Neural progenitor cell (in vitro differentiated cells): Measurements from ENCODE around the gene MGAT1. TPM values are rescaled to one million over a fixed set of nuclear protein-coding genes. Genes with fewer than 3 reads are reported as not detected.

ENCODE experiments used
- DNase-seq: peaks from one replicate; pipeline ENCODE4 v3.0.0-alpha.2; 2016; ENCODE audit warnings: low spot score
- H2AFZ ChIP-seq: fragments of 200-600 bp; sonication (generic); replicated peaks from 2 replicates; pipeline ENCODE4 v1.6.1; 2016; ENCODE audit warnings: antibody characterized with exemption
- H3F3A ChIP-seq: fragments of 200-600 bp; sonication (generic); 2 replicates; pipeline ENCODE4 v1.6.1; 2016; ENCODE audit warnings: antibody characterized with exemption, low read depth
- H3K27ac ChIP-seq: fragments of 200-600 bp; sonication (generic); 2 replicates; pipeline ENCODE4 v1.5.1; 2016; ENCODE audit warnings: mild to moderate bottlenecking
- H3K27me3 ChIP-seq: fragments of 200-600 bp; sonication (generic); 2 replicates; pipeline ENCODE4 v1.6.1; 2016; ENCODE audit warnings: mild to moderate bottlenecking, moderate library complexity
- H3K36me3 ChIP-seq: fragments of 200-600 bp; sonication (generic); 2 replicates; pipeline ENCODE4 v1.5.1; 2016
- H3K4me1 ChIP-seq: fragments of 200-600 bp; sonication (generic); 2 replicates; pipeline ENCODE4 v1.6.1; 2016; ENCODE audit warnings: mixed run types
- H3K4me2 ChIP-seq: fragments of 200-600 bp; sonication (generic); 2 replicates; pipeline ENCODE4 v1.6.1; 2016
- H3K4me3 ChIP-seq: fragments of 200-600 bp; sonication (generic); 2 replicates; pipeline ENCODE4 v1.5.1; 2016
- H3K79me2 ChIP-seq: fragments of 200-600 bp; sonication (generic); 2 replicates; pipeline ENCODE4 v1.6.1; 2016; ENCODE audit warnings: low read depth
- H3K9ac ChIP-seq: fragments of 200-600 bp; sonication (generic); 2 replicates; pipeline ENCODE4 v1.6.1; 2016
- H3K9me3 ChIP-seq: fragments of 200-600 bp; sonication (generic); 2 replicates; pipeline ENCODE4 v1.5.1; 2016; ENCODE audit warnings: low read depth
- H4K20me1 ChIP-seq: fragments of 200-600 bp; sonication (generic); 2 replicates; pipeline ENCODE4 v1.6.1; 2016; ENCODE audit warnings: low read depth
- H3K27ac Mint-ChIP-seq: 3 replicates; pipeline ENCODE4 v1.8.0; 2021; ENCODE audit warnings: mixed read lengths
- H3K27me3 Mint-ChIP-seq: 2 replicates; pipeline ENCODE4 v1.8.0; 2022; ENCODE audit warnings: low read depth, mild to moderate bottlenecking, inconsistent platforms, moderate library complexity, mixed read lengths; ENCODE audit not compliant: insufficient read depth
- H3K36me3 Mint-ChIP-seq: 3 replicates; pipeline ENCODE4 v1.8.0; 2021; ENCODE audit warnings: mixed read lengths
- H3K4me1 Mint-ChIP-seq: 3 replicates; pipeline ENCODE4 v1.8.0; 2021; ENCODE audit warnings: mixed read lengths
- H3K4me3 Mint-ChIP-seq: 3 replicates; pipeline ENCODE4 v1.8.0; 2021; ENCODE audit warnings: mild to moderate bottlenecking, moderate library complexity, mixed read lengths
- H3K9me3 Mint-ChIP-seq: 3 replicates; pipeline ENCODE4 v1.8.0; 2020; ENCODE audit warnings: mixed read lengths
- EZH2 ChIP-seq: fragments of 200-600 bp; sonication (generic); IDR thresholded peaks from 2 replicates; pipeline ENCODE4 v1.6.1; 2017; ENCODE audit warnings: antibody characterized with exemption, mild to moderate bottlenecking, moderate library complexity
- EZH2phosphoT487 ChIP-seq: fragments of 200-600 bp; sonication (generic); IDR thresholded peaks from 2 replicates; pipeline ENCODE4 v1.6.1; 2017; ENCODE audit warnings: antibody characterized with exemption
- total RNA-seq: library from RNA; depleted of rRNA; stranded (reverse); fragments of >200 nt; gene quantifications from 2 replicates; pipeline ENCODE4 v1.2.3, GENCODE V29; 2015; ENCODE audit warnings: low replicate concordance
- TF ChIP-seq, protein P1 (sequence below): fragments of 200-600 bp; sonication (generic); IDR thresholded peaks from 2 replicates; pipeline ENCODE4 v1.5.1; 2017; ENCODE audit warnings: antibody characterized with exemption, mild to moderate bottlenecking

The MGAT1 gene
- total RNA-seq, 1 donor from 2014 or later = 31.8 TPM

DNA sequence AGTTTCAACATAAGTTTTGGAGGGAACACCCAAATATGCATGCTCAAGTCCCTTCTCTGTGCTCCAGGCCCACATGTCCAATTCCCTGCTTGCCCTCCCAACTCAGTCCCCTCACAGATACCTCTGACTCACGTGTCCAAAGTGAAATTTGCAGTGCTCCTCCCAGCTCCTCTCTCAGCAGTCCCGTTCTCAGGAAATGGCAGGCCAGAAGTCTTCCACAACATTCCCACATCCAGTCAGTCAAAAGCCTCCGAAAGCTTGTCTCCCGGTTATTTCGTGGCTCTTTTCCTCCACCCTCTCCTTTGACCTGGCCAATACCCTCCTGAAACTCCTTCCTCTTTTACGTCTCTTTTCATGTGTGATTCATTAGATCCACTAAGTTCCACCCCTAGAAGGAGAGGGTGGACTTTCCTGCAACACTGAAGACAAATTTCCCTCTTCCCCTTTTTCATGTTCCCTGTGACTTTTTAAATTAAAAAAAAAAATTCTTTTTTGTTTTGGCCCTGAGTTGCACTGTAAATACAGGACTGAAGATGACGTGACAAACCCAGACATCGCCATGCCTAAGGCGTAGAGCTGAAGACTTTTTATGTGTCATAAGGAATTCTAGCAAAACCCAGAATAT is 12.8 kb upstream of the MGAT1 start:
- peaks cover 40% of the 10 kb centered on the region for H3K4me1 Mint-ChIP-seq

DNA sequence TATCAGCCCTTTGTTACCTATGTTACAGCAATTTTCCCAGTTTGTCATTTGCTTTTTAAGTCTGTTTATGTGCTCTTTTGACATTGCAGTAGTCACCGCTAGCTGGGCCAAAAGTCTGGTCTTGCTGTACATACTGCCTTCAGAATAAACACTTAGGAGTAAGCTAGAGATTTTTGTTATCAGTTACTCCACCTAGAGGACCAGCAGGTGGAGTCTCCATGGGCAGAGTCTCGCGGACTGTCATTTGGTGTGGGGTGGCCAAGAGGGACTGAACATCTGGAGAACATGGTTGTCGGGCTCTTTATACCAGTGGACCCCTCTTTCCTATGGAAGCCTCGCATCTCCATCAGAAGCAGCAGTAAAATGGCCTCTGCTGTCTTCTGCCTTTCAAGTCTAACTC is 10.8 kb upstream of the MGAT1 start:
- H3K27me3 ChIP-seq = no peaks in the 10 kb centered on the region
- no peaks in the 10 kb centered on the region for H4K20me1 ChIP-seq
- Mint-ChIP-seq H3K27ac (no peak overlapping the region), H3K27me3 (peaks cover 4% of the 10 kb centered on the region), H3K4me1 (peaks cover 50% of the 10 kb centered on the region), H3K9me3 (no peaks in the 10 kb centered on the region), H3K36me3 (no peaks in the 10 kb centered on the region), H3K4me3 (no peak overlapping the region)
- no peak overlapping the region for H3K27ac ChIP-seq
- H3K36me3 ChIP-seq = no peaks in the 10 kb centered on the region
- H3K4me3 ChIP-seq = no peak overlapping the region
- H3K4me1 ChIP-seq = peaks cover 38% of the 10 kb centered on the region
- peaks cover 32% of the 10 kb centered on the region for H3F3A ChIP-seq
- DNase-seq = no peak
- no peak overlapping the region for H3K4me2 ChIP-seq
- no peaks in the 10 kb centered on the region for H3K9me3 ChIP-seq
- TF ChIP-seq, protein P1, sequence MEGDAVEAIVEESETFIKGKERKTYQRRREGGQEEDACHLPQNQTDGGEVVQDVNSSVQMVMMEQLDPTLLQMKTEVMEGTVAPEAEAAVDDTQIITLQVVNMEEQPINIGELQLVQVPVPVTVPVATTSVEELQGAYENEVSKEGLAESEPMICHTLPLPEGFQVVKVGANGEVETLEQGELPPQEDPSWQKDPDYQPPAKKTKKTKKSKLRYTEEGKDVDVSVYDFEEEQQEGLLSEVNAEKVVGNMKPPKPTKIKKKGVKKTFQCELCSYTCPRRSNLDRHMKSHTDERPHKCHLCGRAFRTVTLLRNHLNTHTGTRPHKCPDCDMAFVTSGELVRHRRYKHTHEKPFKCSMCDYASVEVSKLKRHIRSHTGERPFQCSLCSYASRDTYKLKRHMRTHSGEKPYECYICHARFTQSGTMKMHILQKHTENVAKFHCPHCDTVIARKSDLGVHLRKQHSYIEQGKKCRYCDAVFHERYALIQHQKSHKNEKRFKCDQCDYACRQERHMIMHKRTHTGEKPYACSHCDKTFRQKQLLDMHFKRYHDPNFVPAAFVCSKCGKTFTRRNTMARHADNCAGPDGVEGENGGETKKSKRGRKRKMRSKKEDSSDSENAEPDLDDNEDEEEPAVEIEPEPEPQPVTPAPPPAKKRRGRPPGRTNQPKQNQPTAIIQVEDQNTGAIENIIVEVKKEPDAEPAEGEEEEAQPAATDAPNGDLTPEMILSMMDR = peak; percentile 15
- no peak for TF ChIP-seq EZH2phosphoT487
- no peak for TF ChIP-seq EZH2
- no peak overlapping the region for H3K9ac ChIP-seq
- H3K79me2 ChIP-seq = peaks cover 15% of the 10 kb centered on the region
- H2AFZ ChIP-seq = no peak overlapping the region

More for the DNA sequence above, 12.8 kb upstream of the MGAT1 start:
- no peak overlapping the region for H2AFZ ChIP-seq
- H3K27ac Mint-ChIP-seq = peak overlapping the region; percentile 14
- no peak for DNase-seq
- H3K36me3 ChIP-seq = no peaks in the 10 kb centered on the region
- H3K27me3 ChIP-seq = no peaks in the 10 kb centered on the region
- H3K4me3 Mint-ChIP-seq = no peak overlapping the region
- TF ChIP-seq EZH2 (no peak), EZH2phosphoT487 (no peak)
- TF ChIP-seq, protein P1 = no peak
- no peaks in the 10 kb centered on the region for H3K9me3 ChIP-seq
- peaks cover 28% of the 10 kb centered on the region for H3K4me1 ChIP-seq
- no peak overlapping the region for H3K27ac ChIP-seq
- H3K9me3 Mint-ChIP-seq = no peaks in the 10 kb centered on the region
- H4K20me1 ChIP-seq = no peaks in the 10 kb centered on the region
- H3K27me3 Mint-ChIP-seq = peaks cover 6% of the 10 kb centered on the region
- no peak overlapping the region for H3K4me3 ChIP-seq
- no peaks in the 10 kb centered on the region for H3K36me3 Mint-ChIP-seq
- H3K4me2 ChIP-seq = no peak overlapping the region
- peaks cover 4% of the 10 kb centered on the region for H3K79me2 ChIP-seq
- no peak overlapping the region for H3K9ac ChIP-seq
- H3F3A ChIP-seq = peaks cover 20% of the 10 kb centered on the region

DNA sequence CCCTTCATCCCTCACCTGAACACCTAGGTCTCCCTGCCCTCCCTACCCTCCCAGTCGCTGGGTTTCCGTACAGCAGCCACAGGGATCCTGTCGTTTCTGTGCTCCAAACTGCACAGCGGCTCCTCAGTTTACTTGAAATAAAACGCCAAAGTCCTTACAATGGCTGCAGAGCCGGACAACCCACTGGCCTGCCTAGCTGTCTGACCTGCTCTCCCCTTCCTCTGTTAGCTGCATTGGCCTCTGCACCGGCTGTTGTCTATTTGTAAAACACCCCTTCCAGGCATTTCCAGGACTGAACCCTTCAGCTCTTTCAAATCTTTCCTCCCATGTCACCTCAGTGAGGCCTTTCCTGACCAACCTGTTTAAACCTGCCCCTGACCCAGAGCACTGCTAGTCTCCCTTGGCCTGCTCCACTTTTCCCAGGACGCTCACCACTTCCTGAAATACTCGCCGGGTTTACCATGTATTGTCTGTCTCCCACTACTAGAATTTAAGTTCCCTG is 9.1 kb upstream of the MGAT1 start:
- Mint-ChIP-seq H3K4me1 (peaks cover 51% of the 10 kb centered on the region), H3K9me3 (no peaks in the 10 kb centered on the region), H3K27ac (no peak overlapping the region), H3K4me3 (peak overlapping the region; percentile 88), H3K27me3 (peaks cover 2% of the 10 kb centered on the region), H3K36me3 (no peaks in the 10 kb centered on the region)
- H3K79me2 ChIP-seq = peaks cover 31% of the 10 kb centered on the region
- H3K36me3 ChIP-seq = no peaks in the 10 kb centered on the region
- H3K4me2 ChIP-seq = peak overlapping the region; percentile 78
- H3K9me3 ChIP-seq = no peaks in the 10 kb centered on the region
- TF ChIP-seq, protein P1 = no peak
- no peak for TF ChIP-seq EZH2phosphoT487
- TF ChIP-seq EZH2 = no peak
- peaks cover 32% of the 10 kb centered on the region for H3F3A ChIP-seq
- H4K20me1 ChIP-seq = no peaks in the 10 kb centered on the region
- H3K9ac ChIP-seq = no peak overlapping the region
- H3K27me3 ChIP-seq = no peaks in the 10 kb centered on the region
- H2AFZ ChIP-seq = no peak overlapping the region
- no peak for DNase-seq
- no peak overlapping the region for H3K27ac ChIP-seq
- no peak overlapping the region for H3K4me3 ChIP-seq
- H3K4me1 ChIP-seq = peaks cover 30% of the 10 kb centered on the region
